ENCODE results near the gene ZNF343.

DNA sequence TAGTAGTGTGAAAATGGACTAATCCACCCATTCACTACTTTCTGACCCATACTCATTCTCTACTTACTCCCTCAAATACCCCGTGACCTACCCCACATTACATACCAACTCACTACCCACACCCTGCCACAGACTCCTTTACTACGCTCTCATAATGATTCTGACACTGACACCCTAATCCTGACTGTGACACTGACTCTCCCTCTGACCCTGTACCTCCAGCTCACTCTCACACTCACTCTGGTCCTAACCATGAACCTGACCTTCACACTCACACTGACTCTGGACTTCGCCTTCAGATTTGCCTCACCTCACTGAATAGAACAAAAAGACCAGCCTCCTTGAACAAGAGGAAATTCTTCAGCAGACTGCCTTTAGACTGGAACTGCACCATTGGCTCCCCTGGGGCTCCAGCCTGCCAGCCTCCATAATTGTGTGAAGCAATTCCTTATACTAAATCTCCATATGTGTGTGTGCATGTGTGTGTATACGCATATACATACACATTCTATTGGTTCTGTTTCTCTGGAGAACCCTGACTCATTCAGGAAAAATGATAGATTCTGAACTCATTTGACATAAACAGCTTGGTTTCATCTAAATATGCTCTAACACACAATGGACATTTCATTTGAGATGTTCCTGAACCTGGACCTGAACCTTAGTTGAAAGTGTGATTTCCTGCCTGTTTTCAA, 10.5 kb upstream of the ZNF343 start:
- no peak for TF ChIP-seq CTCF (conservative IDR thresholded peaks at IDR 0.05; ENCODE audit: low read depth, low read length)
- no peak for TF ChIP-seq EZH2 (IDR thresholded peaks at IDR 0.05; ENCODE audit: borderline replicate concordance, low read depth, low read length, poor library complexity, severe bottlenecking)

All from A673 (cell line).